ENCODE measurements around the gene COX4I1. TPM values are rescaled to one million over a fixed set of nuclear protein-coding genes. Genes with fewer than 3 reads are reported as not detected.

Gene COX4I1
- total and polyA plus RNA-seq, 10 of the 15 experiments (the other 5 are each of a cell fraction or from before 2014, with no cell fraction given), result 480 to 1,889 (median 872) TPM

- peak overlapping the region; percentile 95 for H3K4me3 ChIP-seq
- in situ Hi-C loops (cut with MboI), result no loop called here
- H3K4me2 ChIP-seq (ENCODE audit: control insufficient read depth, insufficient read depth), result peak overlapping the region; percentile 65
- POLR2A ChIA-PET, result no interaction called here
- FAIRE-seq, result no peak
- WGBS (ENCODE audit: insufficient coverage, insufficient replicate concordance, low lambda C conversion rate, missing lambda C conversion rate), result under 1% methylated on average over 44 of the region's 51 CpGs
- H2AFZ ChIP-seq (ENCODE audit: control insufficient read depth, low read depth, low read length), result peak overlapping the region; percentile 68
- H3K79me2 ChIP-seq (ENCODE audit: control insufficient read depth, insufficient read depth, low read length), result peaks cover 72% of the 10 kb centered on the region
- intact Hi-C loops (cut with micrococcal nuclease; ENCODE audit: unreplicated experiment), result no loop called here
- no peaks in the 10 kb centered on the region for H3K9me3 ChIP-seq (replicated peaks; ENCODE audit: control insufficient read depth, insufficient read depth, low read length)
- CTCF ChIA-PET, result no interaction called here
- DNase-seq (ENCODE audit: low read depth, low spot score), result no peak
- no TSS peak for BruUV-seq (replicated peaks)
- no peaks in the 10 kb centered on the region for H3K27me3 ChIP-seq (replicated peaks in 1 of 2; ENCODE audit: control insufficient read depth in 2 of 2, insufficient read depth in 2 of 2, low read length in 1 of 2)
- ATAC-seq, result peak; percentile 54
- SMC1A ChIA-PET (ENCODE audit: uncharacterized antibody, unreplicated experiment), result interaction anchor here (1.4 kb wide), 1 partner anchor 11 kb away, joined by 4 read pairs; no protein-coding TSS in a partner anchor
- H3K36me3 ChIP-seq (ENCODE audit: control insufficient read depth in 2 of 2, insufficient read depth in 2 of 2, low read length in 1 of 2), result peaks cover 7 to 10% of the 10 kb centered on the region in 2 experiments; a peak in 3 of 4 replicates
- TF ChIP-seq NKRF (conservative IDR thresholded peaks at IDR 0.05) (peak; percentile 70), RAD51 (IDR thresholded peaks at IDR 0.05) (no peak), ZBED1 (IDR thresholded peaks at IDR 0.05; ENCODE audit: borderline replicate concordance) (no peak), PML (IDR thresholded peaks at IDR 0.05; ENCODE audit: low read length) (no peak; the same call in 1 of the 2 replicates), CTCF (IDR thresholded peaks at IDR 0.05 in 2 of 3, conservative IDR thresholded peaks at IDR 0.05 in 1 of 3; ENCODE audit: control insufficient read depth in 2 of 3, extremely low read depth in 1 of 3, insufficient read depth in 1 of 3, low read depth in 3 of 3, low read length in 3 of 3) (no peak), TBL1XR1 (IDR thresholded peaks at IDR 0.05; ENCODE audit: low read depth, low read length) (no peak), NR2C2 (IDR thresholded peaks at IDR 0.05; ENCODE audit: borderline replicate concordance, control insufficient read depth, insufficient read length, low read depth) (no peak), FOXK2 (IDR thresholded peaks at IDR 0.05) (no peak), JUNB (IDR thresholded peaks at IDR 0.05) (no peak), TCF7 (IDR thresholded peaks at IDR 0.05; ENCODE audit: borderline replicate concordance) (no peak), SMARCA5 (IDR thresholded peaks at IDR 0.05) (peak; percentile 58; the same call in 1 of the 2 replicates), BACH1 (IDR thresholded peaks at IDR 0.05; ENCODE audit: borderline replicate concordance) (peak; percentile 27; the same call in 1 of the 2 replicates), LARP7 (IDR thresholded peaks at IDR 0.05) (peak; percentile 78), NFXL1 (IDR thresholded peaks at IDR 0.05; ENCODE audit: borderline replicate concordance) (0 out of 2 replicates have a peak, but pooled peaks have one; percentile 46), YBX1 (IDR thresholded peaks at IDR 0.05) (no peak)
- RAD21 ChIA-PET (ENCODE audit: unreplicated experiment), result no interaction called here
- H3K27ac ChIP-seq (ENCODE audit: control insufficient read depth, insufficient read depth), result peak overlapping the region; percentile 94
- peak overlapping the region; percentile 96 for H3K9ac ChIP-seq (ENCODE audit: control insufficient read depth, insufficient read depth, low read length)
- H3K4me1 ChIP-seq (ENCODE audit: control insufficient read depth, insufficient read depth, low read length), result peaks cover 11% of the 10 kb centered on the region
- peaks cover 4% of the 10 kb centered on the region; the same call in 1 of the 2 replicates for H4K20me1 ChIP-seq (ENCODE audit: control insufficient read depth, insufficient read depth)
Measured at GRCh38 chr16:85798901-85799496, 496 bp upstream of the COX4I1 start.

All from GM12878 (cell line).